GM12872 (cell line): ENCODE measurements around the gene RPS6KA1.

Experiments used
- TF ChIP-seq, protein P1 (sequence below): IDR thresholded peaks from 3 replicates; pipeline ENCODE4 v1.5.1; 2011; ENCODE audit warnings: low read depth, mild to moderate bottlenecking, low read length, moderate library complexity; ENCODE audit not compliant: insufficient read depth

Gene RPS6KA1

DNA sequence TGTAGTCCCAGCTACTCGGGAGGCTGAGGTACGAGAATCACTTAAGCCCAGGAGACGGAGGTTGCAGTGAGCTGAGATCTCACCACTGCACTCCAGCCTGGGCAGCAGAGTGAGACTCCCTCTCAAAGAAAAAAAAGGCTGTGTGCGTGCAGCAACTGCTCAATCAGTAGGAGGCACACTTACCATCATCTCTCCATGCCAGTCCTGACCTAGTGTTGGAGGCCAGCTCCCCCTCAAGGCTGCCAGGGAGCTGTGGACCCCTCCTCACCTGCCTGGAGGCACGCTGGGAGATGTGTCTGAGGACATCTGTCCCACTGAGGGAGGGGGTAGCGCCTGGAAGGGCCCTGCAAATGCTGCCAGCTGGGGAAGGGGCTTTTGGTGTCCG is 11.9 kb downstream of the RPS6KA1 start:
- TF ChIP-seq, protein P1, sequence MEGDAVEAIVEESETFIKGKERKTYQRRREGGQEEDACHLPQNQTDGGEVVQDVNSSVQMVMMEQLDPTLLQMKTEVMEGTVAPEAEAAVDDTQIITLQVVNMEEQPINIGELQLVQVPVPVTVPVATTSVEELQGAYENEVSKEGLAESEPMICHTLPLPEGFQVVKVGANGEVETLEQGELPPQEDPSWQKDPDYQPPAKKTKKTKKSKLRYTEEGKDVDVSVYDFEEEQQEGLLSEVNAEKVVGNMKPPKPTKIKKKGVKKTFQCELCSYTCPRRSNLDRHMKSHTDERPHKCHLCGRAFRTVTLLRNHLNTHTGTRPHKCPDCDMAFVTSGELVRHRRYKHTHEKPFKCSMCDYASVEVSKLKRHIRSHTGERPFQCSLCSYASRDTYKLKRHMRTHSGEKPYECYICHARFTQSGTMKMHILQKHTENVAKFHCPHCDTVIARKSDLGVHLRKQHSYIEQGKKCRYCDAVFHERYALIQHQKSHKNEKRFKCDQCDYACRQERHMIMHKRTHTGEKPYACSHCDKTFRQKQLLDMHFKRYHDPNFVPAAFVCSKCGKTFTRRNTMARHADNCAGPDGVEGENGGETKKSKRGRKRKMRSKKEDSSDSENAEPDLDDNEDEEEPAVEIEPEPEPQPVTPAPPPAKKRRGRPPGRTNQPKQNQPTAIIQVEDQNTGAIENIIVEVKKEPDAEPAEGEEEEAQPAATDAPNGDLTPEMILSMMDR, result no peak

DNA sequence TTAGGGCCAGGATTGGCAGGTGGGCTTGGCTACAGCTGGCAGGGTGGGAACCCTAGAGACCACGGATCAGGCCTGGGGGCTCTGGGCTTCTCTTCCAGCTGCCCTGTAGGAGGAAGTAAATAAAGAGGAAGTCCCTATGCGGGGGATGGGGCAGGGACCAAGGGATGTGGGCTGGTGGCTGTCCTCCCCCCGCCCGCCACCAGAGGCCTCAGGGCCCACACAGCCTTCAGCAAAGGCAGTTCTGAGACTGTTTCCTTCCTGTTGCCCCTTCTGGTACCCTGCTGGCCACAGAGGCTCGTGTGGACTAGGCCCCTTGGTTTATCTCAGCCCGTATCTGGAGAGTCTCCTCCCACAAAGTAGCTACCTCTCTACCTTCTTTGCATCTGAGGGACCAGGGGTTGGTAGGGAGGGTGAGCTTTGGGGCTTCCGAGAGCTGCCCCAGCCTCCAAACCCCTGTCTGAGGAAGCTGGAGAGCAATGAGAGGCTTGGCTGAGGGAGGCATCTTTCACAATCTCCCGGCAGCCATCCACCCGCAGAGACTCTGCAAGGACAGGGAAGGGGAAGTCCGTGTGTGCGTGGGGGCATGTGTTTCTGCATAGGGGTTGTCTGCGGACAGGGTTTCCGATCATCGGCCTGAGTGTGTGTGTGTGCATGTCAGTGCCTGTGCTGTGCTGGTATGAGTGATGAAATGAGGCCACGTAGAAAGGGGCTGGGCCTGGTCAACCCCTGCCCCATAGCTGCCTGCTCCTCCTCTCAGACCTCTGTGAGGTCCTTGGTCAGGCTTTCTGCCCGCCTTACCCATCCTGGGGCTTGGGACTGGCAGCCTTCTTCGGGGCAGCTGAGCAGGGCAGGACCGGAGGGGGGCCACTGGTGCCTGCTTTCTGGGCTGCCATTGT is 12.5 kb downstream of the RPS6KA1 start:
- TF ChIP-seq, protein P1, result peak; percentile 88

DNA sequence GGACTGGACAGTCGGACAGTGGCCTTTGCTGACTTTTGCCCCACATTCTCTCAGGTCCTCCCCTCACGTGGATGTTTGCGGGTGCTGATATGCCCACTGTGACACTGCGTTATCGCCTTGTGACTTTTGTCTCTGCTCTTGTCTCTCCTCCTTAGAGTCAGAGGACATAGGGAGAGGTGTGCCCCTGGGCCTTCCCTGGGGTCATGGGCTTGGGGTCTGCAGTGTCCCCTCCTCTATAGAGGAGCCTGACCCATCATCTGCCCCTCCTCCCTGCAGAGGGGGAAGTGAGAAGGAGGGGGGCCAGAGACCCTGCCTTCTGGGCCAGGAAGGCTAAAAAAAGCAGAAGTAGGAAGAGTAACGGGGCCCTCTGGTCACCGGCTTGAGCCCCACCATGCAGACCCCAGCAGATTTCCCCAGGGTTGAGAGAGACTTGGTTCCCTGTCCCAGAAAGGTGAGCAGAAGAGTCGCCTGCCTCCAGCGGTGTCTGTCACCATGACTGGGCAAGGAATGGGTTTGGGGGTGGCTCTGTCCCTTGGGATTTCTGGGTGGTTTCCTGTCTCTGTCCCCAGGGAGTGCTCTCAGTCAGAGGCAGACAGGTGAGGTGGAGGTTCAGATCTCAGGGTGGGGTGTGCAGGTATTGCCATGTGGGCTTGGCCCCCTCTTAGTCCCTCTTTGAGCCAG is 13.3 kb downstream of the RPS6KA1 start:
- TF ChIP-seq, protein P1, result peak; percentile 22; the same call in 1 of the 3 replicates

DNA sequence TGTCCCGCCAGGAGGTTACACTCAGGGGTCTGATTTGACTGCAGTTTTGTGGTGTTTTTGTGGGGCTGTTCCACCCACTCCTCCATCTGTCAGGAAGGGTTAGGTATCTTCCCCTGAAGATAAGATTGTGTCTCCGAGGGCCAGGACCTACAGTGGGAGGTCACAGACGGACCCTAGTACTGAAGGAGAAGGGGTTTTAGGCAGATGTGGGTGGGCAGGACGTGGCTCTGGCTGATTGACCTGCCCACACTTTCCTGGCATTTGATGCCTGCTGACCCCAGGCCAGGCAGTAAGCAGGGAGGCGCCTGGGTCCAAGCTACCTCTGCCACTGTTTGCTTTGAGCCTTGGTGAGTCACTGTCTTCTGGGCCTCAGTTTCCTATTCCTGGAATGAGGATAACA is 13.9 kb downstream of the RPS6KA1 start:
- TF ChIP-seq, protein P1, result no peak

DNA sequence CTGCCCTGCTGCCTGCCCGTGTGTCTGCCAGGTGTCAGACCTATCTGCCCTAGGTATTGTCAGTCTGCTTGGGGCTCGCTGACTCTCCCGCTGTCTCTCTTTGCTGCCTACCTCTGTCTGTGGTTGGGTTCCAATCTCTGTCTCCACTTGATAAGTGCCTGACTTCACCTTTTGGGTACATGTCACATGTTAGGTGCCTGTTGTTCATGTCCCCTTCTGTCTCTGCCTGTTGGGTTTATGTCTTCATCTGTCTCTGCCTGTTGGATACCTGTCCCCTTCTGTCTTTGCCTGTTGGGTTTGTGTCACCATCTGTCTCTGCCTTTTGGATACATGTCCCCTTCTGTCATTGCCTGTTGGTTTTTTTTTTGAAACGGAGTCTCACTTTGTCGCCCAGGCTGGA is 14.6 kb downstream of the RPS6KA1 start:
- TF ChIP-seq, protein P1, result no peak

DNA sequence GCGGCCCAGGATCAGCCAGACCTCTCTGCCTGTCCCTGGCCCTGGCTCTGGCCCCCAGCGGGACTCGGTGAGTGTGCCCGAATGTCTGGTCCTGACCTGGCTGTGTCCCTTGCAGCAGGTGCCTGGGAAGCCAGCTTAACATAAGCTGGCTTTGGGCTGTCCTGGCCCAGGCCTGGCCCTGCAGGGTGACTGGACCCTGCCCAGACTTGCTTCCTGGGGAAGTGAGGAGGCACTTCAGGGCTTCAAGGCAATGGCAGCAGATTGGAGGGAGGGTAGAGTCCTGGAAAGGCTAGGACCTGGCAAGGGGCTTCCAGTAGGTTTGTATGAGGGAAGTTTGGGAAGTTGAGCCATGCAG is 16.4 kb downstream of the RPS6KA1 start:
- TF ChIP-seq, protein P1, result no peak

DNA sequence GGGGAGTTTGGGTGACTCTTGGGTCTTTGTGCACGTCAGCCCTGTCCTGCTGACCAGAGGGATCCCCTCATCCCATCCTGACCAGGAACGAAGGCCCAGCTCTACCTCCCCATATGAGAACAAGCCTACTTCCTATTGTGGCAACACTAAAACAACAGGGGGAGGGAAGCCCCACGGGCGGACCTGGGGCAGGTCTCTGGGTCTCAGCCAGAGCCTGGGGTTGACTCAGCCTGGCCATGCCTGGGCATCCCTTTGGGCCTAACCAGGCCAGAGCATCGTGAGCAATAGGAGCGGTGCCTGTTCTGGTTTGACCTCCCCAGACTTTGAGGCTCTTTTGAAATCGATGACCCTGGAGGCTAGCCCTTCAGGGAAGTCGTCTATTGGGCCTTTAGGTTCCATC is 16.8 kb downstream of the RPS6KA1 start:
- TF ChIP-seq, protein P1, result no peak
